GM23338 (cell line): ENCODE results near the gene DCAF4. TPM values are rescaled to one million over a fixed set of nuclear protein-coding genes. Genes with fewer than 3 reads are reported as not detected.
A peak's percentile ranks its signal among the peaks of the same experiment; 100 is the strongest.

Source experiments
- ATAC-seq: fragments of 200-7000 bp; cut with Tn5 transposase; 3 replicates; pipeline ENCODE4 v1.9.1; 2020
- DNase-seq: peaks from one replicate; pipeline ENCODE4 v3.0.0-alpha.2; 2015; ENCODE audit warnings: low spot score
- H2AFZ ChIP-seq: fragments of 200-600 bp; sonication (generic); 2 replicates; pipeline ENCODE4 v1.8.0; 2016; ENCODE audit warnings: antibody characterized with exemption, mild to moderate bottlenecking, moderate library complexity
- H3F3A ChIP-seq: fragments of 200-600 bp; sonication (generic); replicated peaks from 2 replicates; pipeline ENCODE4 v1.8.0; 2017; ENCODE audit warnings: antibody characterized with exemption, mixed run types, low read depth
- H3K27ac ChIP-seq: fragments of 200-600 bp; sonication (generic); 2 replicates; pipeline ENCODE4 v1.6.1; 2016; ENCODE audit warnings: low read depth
- H3K27me3 ChIP-seq: fragments of 200-600 bp; sonication (generic); 2 replicates; pipeline ENCODE4 v1.8.0; 2016; ENCODE audit warnings: mild to moderate bottlenecking, mixed run types, moderate library complexity; ENCODE audit not compliant: insufficient read depth
- H3K36me3 ChIP-seq: fragments of 200-600 bp; sonication (generic); 2 replicates; pipeline ENCODE4 v1.8.0; 2016; ENCODE audit warnings: mild to moderate bottlenecking; ENCODE audit not compliant: insufficient read depth
- H3K4me1 ChIP-seq: fragments of 200-600 bp; sonication (generic); 2 replicates; pipeline ENCODE4 v1.8.0; 2016; ENCODE audit warnings: mild to moderate bottlenecking, moderate library complexity; ENCODE audit not compliant: insufficient read depth
- H3K4me2 ChIP-seq: fragments of 200-600 bp; sonication (generic); 2 replicates; pipeline ENCODE4 v1.7.1; 2017; ENCODE audit warnings: mixed run types
- H3K4me3 ChIP-seq: fragments of 200-600 bp; sonication (generic); 2 replicates; pipeline ENCODE4 v1.6.1; 2016; ENCODE audit warnings: mixed run types
- H3K79me2 ChIP-seq: fragments of 200-600 bp; sonication (generic); replicated peaks from 2 replicates; pipeline ENCODE4 v1.8.0; 2017; ENCODE audit warnings: mild to moderate bottlenecking; ENCODE audit not compliant: insufficient read depth
- H3K9me2 ChIP-seq: fragments of 200-600 bp; sonication (generic); 2 replicates; pipeline ENCODE4 v1.8.0; 2017; ENCODE audit not compliant: insufficient read depth
- H4K20me1 ChIP-seq: fragments of 200-600 bp; sonication (generic); replicated peaks from 2 replicates; pipeline ENCODE4 v1.8.0; 2017; ENCODE audit warnings: mild to moderate bottlenecking; ENCODE audit not compliant: insufficient read depth
- H3K27ac Mint-ChIP-seq: 2 replicates; pipeline ENCODE4 v1.8.0; 2020; ENCODE audit warnings: inconsistent platforms, mild to moderate bottlenecking, moderate library complexity, mixed read lengths
- H3K27me3 Mint-ChIP-seq: 3 replicates; pipeline ENCODE4 v1.8.0; 2022; ENCODE audit warnings: low read depth, mild to moderate bottlenecking, moderate library complexity, mixed read lengths, inconsistent platforms; ENCODE audit not compliant: insufficient read depth, poor library complexity
- H3K36me3 Mint-ChIP-seq: 3 replicates; pipeline ENCODE4 v1.8.0; 2021; ENCODE audit warnings: low read depth, mild to moderate bottlenecking, inconsistent platforms, moderate library complexity, mixed read lengths
- H3K4me1 Mint-ChIP-seq: 3 replicates; pipeline ENCODE4 v1.8.0; 2020; ENCODE audit warnings: mild to moderate bottlenecking, inconsistent platforms, mixed read lengths
- H3K4me3 Mint-ChIP-seq: 3 replicates; pipeline ENCODE4 v1.8.0; 2021; ENCODE audit warnings: moderate library complexity, mild to moderate bottlenecking, inconsistent platforms, mixed read lengths
- H3K9me3 Mint-ChIP-seq: 3 replicates; pipeline ENCODE4 v1.8.0; 2020; ENCODE audit warnings: moderate library complexity, mild to moderate bottlenecking, inconsistent platforms, mixed read lengths
- CREB1 ChIP-seq: fragments of 250-450 bp; sonication (Bioruptor Pico); IDR thresholded peaks from 2 replicates; pipeline ENCODE4 v1.5.0; 2020; ENCODE audit warnings: low read depth, mild to moderate bottlenecking, moderate library complexity
- CTCF ChIP-seq, 2 experiments: fragments of 200-600 bp in 1 of 2; sonication (generic) in 1 of 2; conservative IDR thresholded peaks; 2 replicates each; pipeline versions ENCODE4 v1.5.1 to v1.6.1; 2016 to 2017; ENCODE audit warnings: antibody characterized with exemption in 2 of 2, low read depth in 2 of 2, mild to moderate bottlenecking in 2 of 2, moderate library complexity in 1 of 2
- ETS1 ChIP-seq: IDR thresholded peaks from 2 replicates; pipeline ENCODE4 v1.6.1; 2016; ENCODE audit warnings: antibody characterized with exemption
- EZH2 ChIP-seq: fragments of 200-600 bp; sonication (generic); IDR thresholded peaks from one replicate; pipeline ENCODE4 v1.8.0; 2017; ENCODE audit warnings: antibody characterized with exemption, mild to moderate bottlenecking, low read depth; ENCODE audit not compliant: unreplicated experiment
- EZH2phosphoT487 ChIP-seq: fragments of 200-600 bp; sonication (generic); IDR thresholded peaks from one replicate; pipeline ENCODE4 v1.8.1; 2018; ENCODE audit warnings: antibody characterized with exemption; ENCODE audit not compliant: unreplicated experiment
- JUNB ChIP-seq: IDR thresholded peaks from one replicate; pipeline ENCODE4 v1.6.1; 2016; ENCODE audit warnings: antibody characterized with exemption; ENCODE audit not compliant: unreplicated experiment
- NANOG ChIP-seq: IDR thresholded peaks from 2 replicates; pipeline ENCODE4 v1.6.1; 2016; ENCODE audit warnings: antibody characterized with exemption, borderline replicate concordance
- POLR2AphosphoS5 ChIP-seq: IDR thresholded peaks from 2 replicates; pipeline ENCODE4 v1.6.1; 2016; ENCODE audit warnings: antibody characterized with exemption, low read depth
- REST ChIP-seq: IDR thresholded peaks from one replicate; pipeline ENCODE4 v1.6.1; 2018; ENCODE audit warnings: antibody characterized with exemption; ENCODE audit not compliant: unreplicated experiment
- STAT1 ChIP-seq: IDR thresholded peaks from one replicate; pipeline ENCODE4 v1.6.1; 2016; ENCODE audit warnings: antibody characterized with exemption; ENCODE audit not compliant: unreplicated experiment
- ZNF114 ChIP-seq: fragments of 250-450 bp; sonication (Bioruptor Pico); IDR thresholded peaks from 2 replicates; pipeline ENCODE4 v1.5.0; 2020; ENCODE audit warnings: mild to moderate bottlenecking, moderate library complexity
- ZNF331 ChIP-seq: fragments of 250-450 bp; sonication (Bioruptor Pico); IDR thresholded peaks from 2 replicates; pipeline ENCODE4 v1.5.0; 2020; ENCODE audit warnings: low read depth, mild to moderate bottlenecking, moderate library complexity
- ZNF462 ChIP-seq: fragments of 250-450 bp; sonication (Bioruptor Pico); IDR thresholded peaks from 2 replicates; pipeline ENCODE4 v1.5.0; 2020; ENCODE audit warnings: mild to moderate bottlenecking, moderate library complexity
- polyA plus RNA-seq: library from polyadenylated mRNA; unstranded; fragments of >200 nt; fragmentation: Nextera tagmentation; extraction: Ambion mirVana; gene quantifications from 2 replicates; pipeline ENCODE4 v1.2.1, GENCODE V29; 2016
- total RNA-seq: library from RNA; depleted of rRNA; stranded (reverse); fragments of >200 nt; shearing (Covaris generic); gene quantifications from 2 replicates; pipeline ENCODE4 v1.2.3, GENCODE V29; 2014

The DCAF4 gene
- total and polyA plus RNA-seq, 2 experiments from 2014 or later, result 17.5 to 39.3 TPM

- TF ChIP-seq EZH2phosphoT487, result no peak
These were observed 19.9 kb upstream of the DCAF4 start (continued) for GRCh38 chr14:72906316-72906715.

- Histone ChIP-seq H3K27me3 (no peaks in the 10 kb centered on the region), H4K20me1 (no peaks in the 10 kb centered on the region), H3K79me2 (no peaks in the 10 kb centered on the region), H3F3A (no peaks in the 10 kb centered on the region), H2AFZ (peak overlapping the region; percentile 30; the same call in 1 of the 2 replicates), H3K36me3 (no peaks in the 10 kb centered on the region), H3K27ac (no peak overlapping the region), H3K4me3 (no peak overlapping the region), H3K4me1 (peaks cover 15% of the 10 kb centered on the region), H3K4me2 (no peak overlapping the region), H3K9me2 (no peaks in the 10 kb centered on the region)
- no peaks in the 10 kb centered on the region for H3K9me3 Mint-ChIP-seq
- no peak for ATAC-seq
- peaks cover 3% of the 10 kb centered on the region for H3K27me3 Mint-ChIP-seq
- H3K4me1 Mint-ChIP-seq, result peaks cover 22% of the 10 kb centered on the region; the same call in 2 of the 3 replicates
- H3K4me3 Mint-ChIP-seq, result no peak overlapping the region
- H3K27ac Mint-ChIP-seq, result no peak overlapping the region
- DNase-seq, result no peak
- H3K36me3 Mint-ChIP-seq, result no peaks in the 10 kb centered on the region
- TF ChIP-seq ZNF114 (CRISPR knock-in tag) (no peak), JUNB (no peak), POLR2AphosphoS5 (no peak), CTCF (conservative IDR thresholded peaks at IDR 0.05; ENCODE audit: low read depth in 2 of 2) (no peak), ETS1 (no peak), EZH2 (no peak), EZH2phosphoT487 (no peak), ZNF331 (CRISPR knock-in tag) (no peak), CREB1 (CRISPR knock-in tag) (no peak), ZNF462 (CRISPR knock-in tag) (no peak), STAT1 (no peak), REST (no peak), NANOG (no peak)
These were observed 19.4 kb upstream of the DCAF4 start for GRCh38 chr14:72906879-72907278.
